NCI-H748 (cell line): ENCODE data around the gene STAG3.
A peak's percentile ranks its signal among the peaks of the same experiment; 100 is the strongest.

Source experiments
- DNase-seq: peaks from one replicate; lab custom pipeline; 2025; ENCODE audit not compliant: unreplicated experiment; lab: John Stamatoyannopoulos, UW

The STAG3 gene

GRCh38 chr7:100154651-100155491 lies 22.8 kb upstream of the STAG3 start:
- DNase-seq: no peak

GRCh38 chr7:100155553-100156317 lies 22.0 kb upstream of the STAG3 start:
- DNase-seq: no peak

GRCh38 chr7:100156331-100157068 lies 21.2 kb upstream of the STAG3 start:
- no peak for DNase-seq

GRCh38 chr7:100157069-100157333 lies 20.7 kb upstream of the STAG3 start:
- no peak for DNase-seq

GRCh38 chr7:100157334-100158228 lies 20.1 kb upstream of the STAG3 start:
- DNase-seq: peak; percentile 22

- DNase-seq: peak; percentile 87
Observed at GRCh38 chr7:100158229-100159098, 19.3 kb upstream of the STAG3 start, which contains the start of gene TRAPPC14. TSS of gene TRAPPC14 (minus strand) at chr7:100158723. CDS start at chr7:100158499, 224 bp downstream.

GRCh38 chr7:100159099-100159623 lies 18.6 kb upstream of the STAG3 start:
- no peak for DNase-seq

GRCh38 chr7:100160067-100160466 lies 17.7 kb upstream of the STAG3 start:
- no peak for DNase-seq

- no peak for DNase-seq
Observed at GRCh38 chr7:100163006-100163531, 14.6 kb upstream of the STAG3 start.

GRCh38 chr7:100163871-100164270 lies 13.8 kb upstream of the STAG3 start:
- DNase-seq: no peak

- no peak for DNase-seq
Observed at GRCh38 chr7:100166317-100166940, 11.3 kb upstream of the STAG3 start.

GRCh38 chr7:100166970-100167911 lies 10.5 kb upstream of the STAG3 start:
- no peak for DNase-seq

- peak; percentile 19 for DNase-seq
Observed at GRCh38 chr7:100167912-100168323, 9.8 kb upstream of the STAG3 start.

GRCh38 chr7:100169147-100169850 lies 8.4 kb upstream of the STAG3 start:
- DNase-seq: no peak

- no peak for DNase-seq
Observed at GRCh38 chr7:100170101-100170897, 7.4 kb upstream of the STAG3 start.

GRCh38 chr7:100171087-100171681 lies 6.5 kb upstream of the STAG3 start:
- DNase-seq: peak; percentile 73
